GM12873 (cell line): ENCODE data around the gene LRRC28.

Experiments used
- TF ChIP-seq, protein P1 (sequence below): IDR thresholded peaks from 2 replicates; pipeline ENCODE4 v1.5.1; 2012; ENCODE audit warnings: low read depth, mild to moderate bottlenecking, moderate library complexity, low read length, control low read depth; ENCODE audit not compliant: insufficient read depth; ENCODE audit errors: missing control alignments

Gene LRRC28

DNA sequence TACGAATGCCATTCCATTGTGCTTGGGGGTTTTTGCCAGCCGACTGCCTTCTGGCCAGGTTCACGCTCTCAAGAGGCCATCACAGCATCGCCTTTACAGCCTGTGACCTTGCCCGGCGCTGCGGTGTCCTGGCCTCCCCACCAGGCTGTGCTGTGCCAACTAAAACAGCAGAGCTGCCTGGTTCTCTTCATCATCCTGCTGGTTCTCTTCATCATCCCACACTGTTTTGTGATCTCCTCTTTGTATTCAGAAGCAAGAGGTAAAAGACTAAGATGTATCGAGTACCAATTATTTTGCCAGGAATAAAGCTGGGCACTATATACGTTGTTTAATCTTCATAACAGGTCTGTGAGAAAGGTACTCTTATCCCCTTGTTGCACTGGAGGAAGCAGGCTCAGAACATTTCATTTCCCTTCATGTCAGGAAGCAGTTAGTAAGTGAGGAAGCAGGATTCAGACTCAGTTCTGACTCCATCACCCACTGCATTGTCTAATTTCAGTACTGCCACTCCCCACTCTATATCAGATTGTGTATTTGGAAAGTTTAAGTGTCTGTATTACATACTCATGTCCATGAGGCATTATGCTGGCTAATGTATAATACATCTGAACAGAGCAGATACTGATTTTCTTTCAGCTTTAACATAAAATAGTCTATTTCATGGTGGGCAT lies 92.7 kb downstream of the LRRC28 start:
- TF ChIP-seq, protein P1, sequence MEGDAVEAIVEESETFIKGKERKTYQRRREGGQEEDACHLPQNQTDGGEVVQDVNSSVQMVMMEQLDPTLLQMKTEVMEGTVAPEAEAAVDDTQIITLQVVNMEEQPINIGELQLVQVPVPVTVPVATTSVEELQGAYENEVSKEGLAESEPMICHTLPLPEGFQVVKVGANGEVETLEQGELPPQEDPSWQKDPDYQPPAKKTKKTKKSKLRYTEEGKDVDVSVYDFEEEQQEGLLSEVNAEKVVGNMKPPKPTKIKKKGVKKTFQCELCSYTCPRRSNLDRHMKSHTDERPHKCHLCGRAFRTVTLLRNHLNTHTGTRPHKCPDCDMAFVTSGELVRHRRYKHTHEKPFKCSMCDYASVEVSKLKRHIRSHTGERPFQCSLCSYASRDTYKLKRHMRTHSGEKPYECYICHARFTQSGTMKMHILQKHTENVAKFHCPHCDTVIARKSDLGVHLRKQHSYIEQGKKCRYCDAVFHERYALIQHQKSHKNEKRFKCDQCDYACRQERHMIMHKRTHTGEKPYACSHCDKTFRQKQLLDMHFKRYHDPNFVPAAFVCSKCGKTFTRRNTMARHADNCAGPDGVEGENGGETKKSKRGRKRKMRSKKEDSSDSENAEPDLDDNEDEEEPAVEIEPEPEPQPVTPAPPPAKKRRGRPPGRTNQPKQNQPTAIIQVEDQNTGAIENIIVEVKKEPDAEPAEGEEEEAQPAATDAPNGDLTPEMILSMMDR = peak; percentile 57

GRCh38 chr15:99344639-99345038 lies 93.4 kb downstream of the LRRC28 start:
- TF ChIP-seq, protein P1 = no peak

DNA sequence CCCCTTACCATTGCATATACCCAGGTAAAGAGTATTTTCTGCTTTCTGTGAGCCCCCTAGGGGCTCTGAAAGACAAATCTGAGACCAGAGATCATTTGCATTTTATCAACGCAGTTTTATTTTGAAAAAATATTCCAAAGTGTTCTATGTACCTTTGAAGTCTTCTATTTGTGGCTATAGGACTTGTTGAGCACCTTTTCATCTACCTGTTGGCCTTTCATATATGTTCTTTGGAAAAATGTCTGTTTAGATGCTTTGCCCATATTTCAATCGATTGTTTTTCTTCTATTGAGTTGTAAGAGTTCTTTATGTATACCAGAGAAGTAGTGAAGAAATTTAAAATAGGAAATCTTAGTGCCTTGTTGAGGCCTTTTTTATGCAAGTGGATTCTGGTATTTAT lies 94.0 kb downstream of the LRRC28 start:
- TF ChIP-seq, protein P1 = no peak

GRCh38 chr15:99345832-99346462 lies 94.7 kb downstream of the LRRC28 start:
- TF ChIP-seq, protein P1 = no peak

DNA sequence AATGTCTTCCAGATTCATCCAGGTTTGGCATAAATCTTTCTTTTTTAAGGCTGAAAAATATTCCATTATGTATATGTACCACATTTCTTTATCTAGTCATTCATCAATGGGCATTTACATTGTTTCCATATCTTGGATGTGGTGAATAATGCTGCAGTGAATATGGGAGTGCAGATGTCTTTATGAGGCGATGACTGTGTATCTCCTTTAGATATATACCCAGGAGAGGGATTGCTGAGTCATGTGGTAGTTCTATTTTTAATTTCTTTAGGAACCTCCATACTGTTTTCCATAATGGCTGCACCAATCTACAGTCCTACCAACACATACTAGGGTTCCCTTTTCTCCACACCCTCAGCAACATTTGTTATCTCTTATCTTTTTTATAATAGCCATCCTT lies 96.3 kb downstream of the LRRC28 start:
- TF ChIP-seq, protein P1 = no peak

- TF ChIP-seq, protein P1 = no peak
Measured at GRCh38 chr15:99348412-99348811, 97.1 kb downstream of the LRRC28 start.

- TF ChIP-seq, protein P1 = no peak
Measured at GRCh38 chr15:99350408-99350807, 99.1 kb downstream of the LRRC28 start.
